GM20431 (cell line): ENCODE data around the gene TLL2.

Source experiments
- in situ Hi-C: fragments of 300-500 bp; cut with MseI, MboI; formaldehyde crosslinking; loops from one replicate; pipeline ENCODE4 v1.15.0; 2020; ENCODE audit warnings: low sequenced_read_pairs; ENCODE audit not compliant: unreplicated experiment

TLL2 gene

DNA sequence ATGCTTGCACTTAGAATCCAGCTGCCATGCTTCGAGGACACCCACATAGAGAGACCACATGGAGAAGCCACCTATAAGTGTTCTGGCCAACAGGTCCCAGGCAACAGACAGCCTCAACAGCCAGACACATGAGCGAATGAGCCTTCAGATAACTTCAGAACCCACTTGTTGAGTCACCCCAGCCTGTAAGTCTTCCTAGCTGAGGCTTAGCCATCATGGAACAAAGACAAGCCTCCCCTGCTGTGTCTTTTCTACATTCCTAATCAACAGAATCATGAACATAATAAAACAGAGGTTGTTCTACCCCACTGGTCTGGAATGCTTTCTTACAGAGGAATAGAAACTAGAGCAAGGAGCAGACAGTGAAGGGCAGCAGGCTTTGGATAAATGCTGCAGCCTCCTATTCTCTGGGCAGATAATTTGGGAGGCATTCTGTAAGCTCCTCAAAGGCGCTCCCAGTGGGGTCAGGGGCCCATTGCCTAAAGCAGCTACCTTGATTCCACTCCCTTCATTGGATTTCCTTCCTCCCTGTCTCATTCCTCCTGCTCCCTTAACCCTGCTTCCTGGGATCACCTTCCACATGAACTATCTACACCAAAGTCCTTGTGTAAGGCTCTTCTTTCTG is 4.6 kb downstream of the TLL2 start:
- in situ Hi-C loops, result no loop called here

DNA sequence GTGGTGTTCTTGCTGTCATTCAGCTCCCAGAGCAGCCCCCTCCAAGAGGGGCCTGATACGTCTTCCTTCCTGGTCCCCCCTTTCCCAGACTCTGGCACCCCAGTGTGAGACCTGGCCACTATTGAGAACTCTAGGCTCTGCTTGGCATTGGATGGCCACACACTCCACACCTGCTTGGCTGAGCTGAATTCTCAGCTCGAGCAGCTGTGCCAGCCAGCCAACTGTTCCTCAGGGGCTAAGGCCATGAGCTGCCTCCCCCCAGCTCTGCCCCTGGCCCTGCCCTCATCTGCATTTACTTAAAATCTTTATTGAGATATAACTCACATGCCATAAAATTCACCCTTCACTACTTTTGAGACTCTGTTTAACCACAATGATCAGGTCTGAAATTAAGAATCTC is 6.7 kb downstream of the TLL2 start:
- in situ Hi-C loops, result no loop called here

DNA sequence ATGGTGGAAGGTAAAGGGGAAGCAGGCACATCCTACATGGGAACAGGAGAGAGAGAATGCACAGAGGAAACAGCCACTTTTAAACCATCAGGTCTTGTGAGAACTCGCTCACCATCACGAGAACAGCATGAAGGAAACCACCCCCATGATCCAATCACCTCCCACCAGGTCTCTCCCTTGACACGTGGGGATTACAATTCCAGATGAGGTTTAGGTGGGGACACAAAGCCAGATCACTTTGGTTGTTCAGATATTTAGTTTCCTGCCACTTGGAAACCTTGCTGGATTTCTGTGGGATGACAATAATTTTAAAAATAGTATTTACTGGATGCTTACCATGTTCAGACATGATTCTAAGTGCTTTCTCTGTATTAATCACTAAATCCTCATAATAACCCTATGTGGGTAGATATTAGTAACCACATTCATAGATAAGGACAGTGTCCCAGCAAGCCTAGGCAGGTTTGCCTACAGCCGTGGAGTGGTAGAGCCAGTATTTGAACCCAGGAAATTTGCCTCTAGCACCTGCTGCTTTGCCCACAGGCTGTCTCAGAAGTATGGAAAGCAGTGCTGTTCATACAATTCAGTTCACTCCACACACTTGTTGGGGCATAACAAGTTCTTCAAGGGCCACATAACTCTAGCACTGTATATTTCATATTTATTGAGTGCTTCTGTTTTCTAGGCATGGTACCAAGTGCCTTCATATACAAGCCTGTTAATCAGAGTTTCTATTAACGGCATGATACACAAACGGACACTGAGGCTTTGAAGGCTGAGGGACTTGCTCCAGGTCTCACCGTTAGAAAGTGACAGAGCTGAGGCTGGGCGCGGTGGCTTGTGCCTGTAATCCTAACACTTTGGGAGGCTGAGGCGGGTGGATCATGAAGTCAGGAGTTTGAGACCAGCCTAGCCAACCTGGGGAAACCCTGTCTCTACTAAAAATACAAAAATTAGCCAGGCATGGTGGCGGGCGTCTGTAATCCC is 8.3 kb downstream of the TLL2 start:
- in situ Hi-C loops, result no loop called here

DNA sequence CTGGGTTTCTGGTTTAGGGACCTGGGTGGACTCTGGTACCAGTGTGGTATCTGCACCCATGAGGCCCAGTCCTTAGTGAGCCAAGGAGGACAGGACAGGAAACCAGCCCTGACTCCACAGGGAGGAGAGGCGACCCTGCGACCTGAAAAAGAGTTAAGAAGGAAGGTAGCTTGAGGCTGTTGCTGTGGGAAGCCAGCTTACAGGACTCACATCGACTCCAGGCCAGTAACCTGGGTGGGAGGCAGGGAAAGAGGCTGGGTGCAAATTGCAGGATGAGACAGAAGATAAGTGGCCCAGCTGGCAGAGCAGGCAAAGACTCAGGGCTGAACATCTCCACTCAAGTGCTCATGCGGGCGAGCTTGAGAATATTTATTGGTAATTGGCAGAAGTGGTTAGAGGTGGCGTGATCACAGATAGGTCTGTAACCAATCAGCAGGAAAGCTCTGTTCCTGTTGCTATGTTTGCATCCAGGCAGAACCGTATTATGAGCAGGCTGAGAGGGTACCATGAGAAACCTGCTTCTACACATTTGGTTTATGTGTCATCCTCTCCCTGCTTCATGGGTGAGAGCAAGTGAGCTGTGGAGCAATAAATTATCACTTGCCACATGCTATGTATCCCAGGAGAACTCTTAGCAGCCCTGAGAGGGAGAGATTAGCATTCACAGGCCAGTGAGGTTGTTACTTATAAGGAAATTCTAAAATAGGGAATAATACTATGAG is 11.0 kb downstream of the TLL2 start:
- in situ Hi-C loops, result no loop called here

DNA sequence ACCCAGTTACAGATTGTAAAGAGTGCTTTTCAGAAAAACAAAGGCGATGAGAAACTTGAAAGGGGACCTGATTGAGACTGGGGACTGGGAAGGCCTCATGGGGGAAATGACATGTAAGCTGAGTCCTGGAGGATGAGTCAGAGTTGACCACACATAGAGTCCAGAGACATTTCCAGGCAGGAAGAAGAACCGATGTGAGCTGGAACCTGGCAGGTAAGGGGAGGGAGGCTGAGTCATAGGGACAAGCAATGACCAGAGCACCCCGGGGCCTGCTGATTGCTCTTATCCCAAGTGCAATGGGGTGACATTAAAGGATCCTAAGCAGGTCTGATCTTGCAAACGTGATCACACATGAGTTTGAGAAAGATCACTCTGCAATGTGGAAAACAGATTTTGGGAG is 11.7 kb downstream of the TLL2 start:
- in situ Hi-C loops, result no loop called here

DNA sequence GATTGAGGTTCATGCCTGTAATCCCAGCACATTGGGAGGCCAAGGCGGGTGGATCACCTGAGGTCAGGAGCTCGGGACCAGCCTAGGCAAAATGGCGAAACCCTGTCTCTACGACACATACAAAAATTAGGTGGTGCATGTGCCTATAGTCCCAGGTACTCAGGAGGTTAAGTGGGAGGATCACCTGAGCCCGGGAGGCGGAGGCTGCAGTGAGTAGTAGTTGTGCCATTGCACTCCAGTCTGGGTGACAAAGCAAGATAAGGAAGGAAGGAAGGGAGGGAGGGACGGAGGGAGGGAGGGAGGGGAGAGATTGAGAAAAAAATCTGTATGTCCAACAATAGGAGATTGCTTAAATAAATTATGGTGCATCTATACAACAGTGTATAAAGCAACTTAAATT is 13.2 kb downstream of the TLL2 start:
- in situ Hi-C loops, result no loop called here

DNA sequence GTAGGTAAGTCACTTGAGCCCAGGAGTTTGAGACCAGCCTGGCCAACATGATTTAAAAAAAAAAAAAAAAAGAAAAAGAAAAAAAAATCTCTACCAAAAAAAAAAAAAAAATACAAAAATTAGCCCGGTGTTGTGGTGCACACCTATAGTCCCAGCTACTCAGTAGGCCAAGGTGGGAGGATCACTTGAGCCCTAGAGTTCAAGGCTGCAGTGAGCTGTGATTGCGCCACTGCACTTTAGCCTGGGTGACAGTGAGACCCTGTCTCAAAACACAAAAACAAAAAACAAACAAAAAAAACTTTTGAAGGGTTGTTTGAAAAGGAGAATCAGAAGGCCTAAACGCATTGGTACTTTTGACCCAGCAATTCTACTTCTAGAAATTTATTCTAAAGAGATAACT is 13.7 kb downstream of the TLL2 start:
- in situ Hi-C loops, result no loop called here

DNA sequence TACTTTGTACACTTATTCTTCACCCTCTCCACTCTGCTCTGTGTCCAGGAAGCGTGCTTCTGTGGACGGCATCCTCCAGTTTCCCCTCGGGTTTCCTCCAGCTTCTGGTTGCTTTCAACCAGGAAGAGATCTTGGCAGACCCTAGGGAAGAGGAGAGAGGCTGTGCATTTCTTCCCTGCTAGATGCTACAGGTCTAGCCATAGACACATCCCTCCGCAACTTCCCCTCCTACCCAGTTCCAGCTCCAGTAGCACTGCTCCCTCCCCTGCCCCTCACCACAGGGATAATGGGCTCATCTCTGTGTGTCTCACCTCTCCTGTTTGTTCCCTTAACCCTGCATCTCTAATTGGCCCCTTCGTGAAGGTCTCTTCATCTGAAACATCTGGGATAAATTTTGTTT is 16.3 kb downstream of the TLL2 start:
- in situ Hi-C loops, result no loop called here

DNA sequence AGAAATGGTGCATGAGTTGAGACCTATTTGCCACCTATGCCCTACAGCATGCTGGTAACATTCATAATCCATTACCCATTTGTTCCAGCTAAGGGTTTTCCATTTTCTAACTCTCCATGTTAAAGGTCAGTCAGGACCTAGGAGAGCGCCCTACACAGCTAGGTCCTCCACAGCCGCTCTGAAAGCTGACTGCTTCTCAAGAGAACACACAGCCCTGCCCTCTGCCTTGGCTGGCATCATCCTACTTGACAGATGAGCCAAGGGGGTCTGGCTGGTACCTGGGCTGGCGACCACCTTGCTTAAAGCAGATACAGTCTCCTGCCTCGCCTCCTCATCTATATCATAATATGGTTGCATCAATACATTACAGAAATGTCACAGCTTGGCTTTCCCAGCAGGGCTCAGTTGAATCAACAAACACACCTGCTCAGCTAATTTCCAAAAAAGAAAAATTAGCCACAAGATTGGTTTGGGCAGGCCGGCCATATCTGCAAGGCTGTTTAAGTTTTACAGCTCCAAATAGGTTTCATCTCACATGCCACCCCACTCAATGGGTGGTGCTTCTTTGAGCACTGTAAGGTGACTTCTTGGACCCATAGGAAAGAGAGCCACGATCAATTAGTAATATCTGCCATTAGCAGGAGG is 17.3 kb downstream of the TLL2 start:
- in situ Hi-C loops, result no loop called here

DNA sequence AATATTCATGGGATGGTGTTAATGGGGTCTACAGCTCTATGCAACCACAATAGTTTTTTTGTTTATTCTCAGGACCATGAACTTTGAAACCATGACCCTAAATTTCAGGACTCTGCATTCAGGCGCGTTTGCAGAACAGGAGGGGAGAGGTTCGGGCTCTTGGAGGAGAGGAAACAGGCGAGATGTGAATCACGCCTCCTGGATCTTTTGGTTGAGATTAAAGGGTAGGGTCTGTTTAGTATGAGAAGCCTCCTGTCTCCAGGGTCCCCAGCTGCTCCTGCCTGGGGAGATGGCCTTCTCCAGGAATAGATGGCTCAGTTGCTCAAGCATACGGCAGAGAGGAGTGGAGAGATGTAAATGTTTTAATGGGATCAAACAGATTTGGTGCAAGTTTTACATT is 18.2 kb downstream of the TLL2 start:
- in situ Hi-C loops, result no loop called here

DNA sequence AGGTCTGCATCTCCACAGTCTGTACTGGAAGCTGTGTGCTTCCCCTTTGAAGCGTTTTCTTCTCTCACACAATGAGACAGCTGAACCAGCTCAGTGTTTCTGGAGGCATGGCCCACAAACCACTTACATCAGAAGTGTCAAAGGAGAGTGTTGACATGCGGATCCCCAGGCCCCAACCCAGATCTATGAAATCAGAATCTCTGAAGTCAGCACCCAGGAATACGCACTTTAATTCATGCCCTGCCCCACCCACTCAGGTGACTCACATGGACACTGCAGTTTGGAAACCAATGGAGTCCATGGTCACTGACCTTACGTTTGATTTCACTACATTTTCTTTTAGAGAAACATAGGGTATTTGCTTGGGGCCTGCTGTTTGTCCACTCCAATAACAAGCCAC is 19.0 kb downstream of the TLL2 start:
- in situ Hi-C loops, result no loop called here

DNA sequence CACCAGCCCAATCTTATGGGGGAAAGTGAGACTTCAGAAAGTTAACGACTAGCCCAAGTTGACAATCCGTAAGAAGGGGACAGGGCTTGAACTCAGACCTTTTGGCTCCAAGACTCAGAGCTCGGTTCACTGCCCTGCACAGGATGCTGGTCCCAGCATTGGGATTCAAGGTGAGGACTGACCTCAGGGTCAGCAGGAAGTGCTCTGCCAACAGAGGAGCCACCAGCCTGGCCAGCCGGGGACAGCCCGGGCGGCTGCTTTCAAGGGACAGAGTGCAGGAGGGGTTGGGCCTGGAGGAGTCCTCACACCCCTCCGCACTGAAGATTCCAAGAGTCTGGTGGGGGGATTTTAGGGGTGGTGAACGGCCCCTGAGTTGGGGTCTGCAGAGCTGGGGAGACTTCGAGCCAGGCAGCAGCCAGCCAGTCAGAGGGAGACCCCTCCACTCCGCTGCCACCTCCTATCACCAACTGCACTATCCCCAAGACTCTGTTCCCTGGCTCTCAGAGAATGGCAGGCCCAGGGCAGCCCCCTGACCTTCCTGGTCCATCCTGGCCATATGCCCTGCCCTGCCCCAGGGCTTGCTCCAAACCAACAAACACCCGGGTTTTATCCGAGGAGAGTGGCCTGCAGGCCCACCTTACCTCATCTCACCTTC is 19.7 kb downstream of the TLL2 start:
- in situ Hi-C loops, result no loop called here

DNA sequence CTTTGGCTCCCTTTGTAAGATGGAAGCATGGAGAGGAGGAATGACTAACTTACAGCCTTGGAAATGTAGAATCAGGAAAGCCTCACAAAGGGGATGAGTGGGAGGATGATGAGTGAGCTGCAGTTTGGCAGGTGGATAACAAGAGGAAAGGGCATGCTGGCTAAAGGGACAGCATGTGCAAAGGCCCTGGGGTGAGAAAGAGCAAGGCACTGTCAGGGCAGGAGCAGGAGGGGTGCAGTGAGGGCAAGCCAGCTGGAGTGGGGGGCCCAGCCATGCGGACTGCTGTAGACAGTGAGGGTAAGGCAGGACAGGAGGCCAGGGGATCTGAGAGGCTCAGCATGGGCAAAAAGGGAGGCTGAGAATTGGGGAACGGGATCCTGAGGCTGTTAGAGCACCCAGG is 20.5 kb downstream of the TLL2 start:
- in situ Hi-C loops, result no loop called here

DNA sequence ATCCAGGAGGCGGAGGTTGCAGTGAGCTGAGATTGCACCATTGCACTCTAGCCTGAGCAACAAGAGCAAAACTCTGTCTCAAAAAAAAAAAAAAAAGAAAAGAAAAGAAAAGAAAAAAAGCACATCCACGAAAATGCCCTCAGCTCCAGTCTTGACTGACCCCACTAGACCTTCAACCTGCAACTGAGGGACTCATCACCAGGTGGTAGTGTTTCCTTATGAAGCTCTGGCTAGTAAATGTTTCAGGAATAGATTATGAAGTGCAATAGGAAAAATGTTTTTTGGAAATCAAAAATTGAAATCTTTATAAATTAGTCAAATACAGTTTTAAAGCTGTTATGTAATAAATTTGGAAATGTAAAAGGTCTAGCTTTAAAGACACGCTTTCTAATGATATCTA is 22.4 kb downstream of the TLL2 start:
- in situ Hi-C loops, result no loop called here

DNA sequence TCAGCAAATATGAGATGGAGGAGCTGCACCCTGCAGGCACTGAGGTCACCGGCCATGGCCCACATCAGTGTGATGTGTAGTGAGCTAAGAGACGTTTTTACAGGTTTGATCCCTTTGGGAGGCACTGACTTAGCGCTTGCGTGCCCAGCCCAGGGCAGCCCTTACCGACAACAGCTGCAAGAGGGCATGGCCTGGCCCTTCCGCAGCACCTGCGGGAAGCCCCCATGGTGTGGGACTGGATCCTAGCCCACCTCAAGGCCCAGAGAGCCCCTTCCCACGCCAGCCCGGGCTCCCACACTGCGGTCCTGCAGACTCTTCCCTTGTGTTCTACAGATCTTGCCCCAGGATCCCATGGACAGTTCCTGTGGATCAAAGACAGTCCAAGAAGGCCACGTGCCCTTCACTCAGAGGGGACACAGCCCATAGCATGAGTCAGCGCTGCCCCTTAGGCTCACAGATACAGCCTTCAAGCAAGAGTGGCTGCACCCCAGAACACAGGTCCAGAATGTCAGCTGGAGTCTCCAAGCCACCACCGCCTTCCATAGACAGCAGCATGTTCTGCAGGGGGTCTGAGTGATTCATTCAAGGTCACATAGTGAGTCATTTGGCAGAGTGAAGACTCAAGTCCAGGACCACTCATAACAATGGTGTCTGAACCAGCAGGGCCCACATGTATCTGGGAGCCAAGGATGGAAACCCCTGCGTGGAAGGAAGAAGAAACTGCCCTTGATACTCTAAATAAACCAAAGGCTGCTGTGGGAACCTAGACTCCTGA is 25.4 kb downstream of the TLL2 start:
- in situ Hi-C loops, result no loop called here

DNA sequence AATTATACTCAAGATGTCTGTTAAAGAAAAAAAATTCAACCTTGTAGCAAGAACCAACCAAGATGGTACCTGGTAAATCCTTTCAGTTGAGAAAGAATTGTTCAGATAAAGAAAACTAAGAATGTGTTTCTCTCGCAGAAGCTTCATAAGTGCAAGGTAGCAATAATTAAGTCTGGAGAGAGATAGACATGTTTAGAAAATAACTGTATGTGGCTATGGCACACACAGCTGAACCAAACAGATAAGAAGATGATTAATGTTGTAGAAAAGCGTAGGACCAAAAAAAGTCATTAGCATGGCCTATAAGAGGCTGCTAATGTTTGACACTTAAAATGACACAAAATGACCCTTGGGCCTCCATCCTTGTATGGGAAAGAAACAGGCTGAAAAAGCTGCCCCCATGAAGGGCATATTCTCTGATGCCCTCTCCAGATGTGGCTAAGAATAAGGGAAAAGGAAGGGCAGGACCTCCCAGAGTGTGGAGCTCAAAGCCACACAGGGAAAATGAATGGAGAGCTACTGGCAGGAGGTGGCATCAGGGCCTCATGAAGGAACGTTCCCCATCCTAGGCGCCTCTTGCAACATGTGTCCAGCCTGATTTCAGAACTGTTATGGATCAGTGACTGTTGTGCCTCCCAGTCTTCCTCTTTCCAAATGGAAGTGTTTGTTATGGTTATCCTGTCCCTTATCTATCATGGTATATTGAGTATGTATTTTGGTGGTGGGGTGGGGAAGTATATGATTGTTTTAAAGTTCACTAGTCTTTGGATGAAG is 30.7 kb downstream of the TLL2 start:
- in situ Hi-C loops, result no loop called here

DNA sequence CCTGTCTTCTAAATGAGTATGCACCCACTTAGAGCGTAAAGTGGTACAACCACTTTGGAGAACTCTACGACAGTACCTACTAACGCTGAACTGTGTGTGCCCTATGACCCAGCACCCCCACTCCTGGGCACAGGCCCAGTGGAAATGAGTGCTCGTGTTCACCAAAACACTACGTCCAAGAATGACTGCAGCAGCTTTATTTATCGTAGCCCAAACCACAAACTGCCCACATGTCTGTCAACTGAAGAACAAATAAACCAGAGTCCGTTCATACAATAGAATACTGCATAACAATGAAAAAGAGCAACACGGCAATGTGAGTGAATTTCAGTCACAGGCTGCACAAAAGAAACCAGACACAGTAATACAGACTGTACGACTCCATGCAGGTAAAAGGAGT is 35.4 kb downstream of the TLL2 start:
- in situ Hi-C loops, result no loop called here

DNA sequence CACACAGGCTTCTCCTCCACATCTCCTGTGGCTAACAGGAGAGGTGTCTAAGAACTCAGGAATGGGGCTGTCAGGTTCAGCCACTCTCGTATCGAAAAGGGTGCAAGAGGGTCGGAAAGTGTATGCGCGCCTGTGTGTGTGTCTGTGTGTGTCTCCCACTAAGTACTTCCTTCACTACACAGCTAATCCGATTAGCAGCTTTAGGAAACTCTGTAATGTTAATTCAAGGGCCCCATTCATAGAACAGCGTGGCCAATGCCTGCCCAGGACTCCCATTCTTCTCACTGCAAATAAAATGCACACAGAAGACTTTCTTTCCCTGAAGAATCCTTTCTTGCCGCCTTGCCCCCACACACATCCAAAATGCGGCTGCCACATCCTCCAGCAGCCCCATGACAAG is 39.9 kb downstream of the TLL2 start:
- in situ Hi-C loops, result no loop called here
